Cardiac fibroblast (primary cell): ENCODE results near the gene TMEM52B.
"Not testable (repeated sequence)": the region's sequence is repeated elsewhere in the genome, so short reads cannot be mapped to it uniquely, and the experiment has no call there.

Source experiments
- DNase-seq, 2 donors: peaks; one replicate each; pipeline versions ENCODE4 v3.0.0 to v3.0.0-alpha.2; 2010; ENCODE audit warnings: low read depth in 2 of 2
- H3K4me3 ChIP-seq, 2 donors: replicated peaks in 1 of 2; 1 replicate in 1 of 2; 2 replicates in 1 of 2; pipeline ENCODE4 v1.5.1; 2011; ENCODE audit warnings: low read depth in 2 of 2, low read length in 2 of 2, mild to moderate bottlenecking in 2 of 2, moderate library complexity in 1 of 2
- CTCF ChIP-seq: IDR thresholded peaks from one replicate; pipeline ENCODE4 v1.5.1; 2011; ENCODE audit warnings: low read depth, mild to moderate bottlenecking, low read length, inconsistent platforms

TMEM52B gene

GRCh38 chr12:10182354-10183049 is 3.7 kb downstream of the TMEM52B start:
- no peak overlapping the region for H3K4me3 ChIP-seq
- TF ChIP-seq CTCF, result no peak
- DNase-seq, result peak; percentile 54 to 88

GRCh38 chr12:10184261-10184843 is 5.5 kb downstream of the TMEM52B start:
- DNase-seq, result peak; percentile 53 to 60
- H3K4me3 ChIP-seq, result no peak overlapping the region
- TF ChIP-seq CTCF, result no peak

- no peak for DNase-seq
- TF ChIP-seq CTCF, result no peak
- no peak overlapping the region for H3K4me3 ChIP-seq
These were observed 7.5 kb downstream of the TMEM52B start for GRCh38 chr12:10186299-10186698.

GRCh38 chr12:10186958-10187357 is 8.1 kb downstream of the TMEM52B start:
- DNase-seq, H3K4me3 ChIP-seq: not testable (repeated sequence)

GRCh38 chr12:10189653-10190052 is 10.8 kb downstream of the TMEM52B start:
- TF ChIP-seq CTCF, result no peak
- DNase-seq, result peak in 1 of 2 donors; percentile 35
- no peak overlapping the region for H3K4me3 ChIP-seq

- DNase-seq, result peak; percentile 71 to 75
- no peak overlapping the region for H3K4me3 ChIP-seq
- peak; percentile 83 for TF ChIP-seq CTCF
These were observed 11.9 kb downstream of the TMEM52B start for GRCh38 chr12:10190558-10191388.

GRCh38 chr12:10191865-10192264 is 13.0 kb downstream of the TMEM52B start:
- TF ChIP-seq CTCF, result no peak
- DNase-seq, result peak; percentile 26 to 65
- no peak overlapping the region for H3K4me3 ChIP-seq
